ENCODE measurements around the gene JPH4.
"Not testable (repeated sequence)": the region's sequence is repeated elsewhere in the genome, so short reads cannot be mapped to it uniquely, and the experiment has no call there.

Gene JPH4

GRCh38 chr14:23578560-23579310 is at the start of gene JPH4:
TSS of gene JPH4 (minus strand) at chr14:23578790. CDS start at chr14:23577453, 1,337 bp downstream.
- DNase-seq, result no peak

DNA sequence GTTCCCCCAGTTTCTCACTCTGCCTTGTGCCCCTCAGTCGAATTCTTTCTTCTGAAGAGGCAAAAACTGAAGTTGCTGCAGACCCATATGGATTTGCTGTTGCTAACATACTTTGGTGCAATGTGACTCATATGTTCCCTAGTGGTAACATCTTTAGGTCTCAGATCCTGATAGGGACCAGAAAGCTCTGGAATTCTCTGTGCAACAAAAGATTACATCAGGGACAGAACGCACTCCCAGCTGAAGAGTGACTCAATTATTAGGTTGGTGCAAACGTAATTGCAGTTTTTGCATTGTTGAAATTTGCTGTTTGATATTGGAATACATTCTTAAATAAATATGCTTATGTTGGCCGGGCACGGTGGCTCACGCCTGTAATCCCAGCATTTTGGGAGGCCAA is 49.4 kb upstream of the JPH4 start:
- DNase-seq, result no peak

DNA sequence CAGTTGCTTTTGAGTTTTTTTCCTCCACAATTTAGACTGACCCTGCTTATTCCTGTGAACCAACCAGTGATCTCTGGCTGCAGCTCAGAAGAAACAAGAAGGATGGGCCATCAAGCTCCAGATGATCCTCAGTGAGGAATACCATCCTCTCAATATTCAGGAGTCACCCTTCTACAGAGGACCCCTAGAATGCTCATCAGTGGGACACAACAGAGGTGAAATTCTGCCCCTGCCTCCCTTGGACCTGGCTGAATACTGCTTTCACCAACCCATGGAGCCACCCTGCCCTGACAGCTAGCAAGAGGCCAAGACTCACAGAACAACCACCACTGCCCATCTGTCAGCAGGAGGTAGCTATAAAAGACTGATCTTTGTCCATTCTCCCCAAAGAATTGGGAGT is 48.4 kb upstream of the JPH4 start:
- no peak for DNase-seq

DNA sequence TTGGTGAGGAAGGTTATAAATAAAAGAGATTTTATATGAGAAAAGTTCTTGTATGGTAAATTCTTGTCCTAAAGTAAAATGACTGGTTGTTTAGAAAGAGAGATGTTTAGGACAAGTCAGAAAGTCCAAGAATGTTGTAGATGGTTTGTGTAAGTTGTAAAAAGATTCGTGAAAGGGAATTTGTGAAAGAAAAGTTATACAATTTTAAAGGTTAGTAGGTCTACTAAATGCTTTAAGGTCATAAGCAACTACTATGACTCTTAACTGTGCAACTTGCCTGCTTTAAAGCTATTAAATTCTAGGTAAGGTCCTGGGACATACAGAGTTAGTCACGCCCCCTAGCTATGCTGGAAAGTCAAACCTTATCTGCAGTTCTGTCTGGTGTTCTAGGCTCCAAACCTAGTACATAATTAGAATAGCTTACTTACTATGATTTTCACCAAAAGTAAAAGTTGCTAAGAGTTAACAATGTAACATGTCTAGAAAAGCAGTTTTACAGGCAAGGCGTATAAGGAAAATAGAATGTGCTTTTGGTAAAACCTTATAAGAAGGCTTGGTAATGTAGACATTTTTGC is 46.3 kb upstream of the JPH4 start:
- DNase-seq, result no peak

DNA sequence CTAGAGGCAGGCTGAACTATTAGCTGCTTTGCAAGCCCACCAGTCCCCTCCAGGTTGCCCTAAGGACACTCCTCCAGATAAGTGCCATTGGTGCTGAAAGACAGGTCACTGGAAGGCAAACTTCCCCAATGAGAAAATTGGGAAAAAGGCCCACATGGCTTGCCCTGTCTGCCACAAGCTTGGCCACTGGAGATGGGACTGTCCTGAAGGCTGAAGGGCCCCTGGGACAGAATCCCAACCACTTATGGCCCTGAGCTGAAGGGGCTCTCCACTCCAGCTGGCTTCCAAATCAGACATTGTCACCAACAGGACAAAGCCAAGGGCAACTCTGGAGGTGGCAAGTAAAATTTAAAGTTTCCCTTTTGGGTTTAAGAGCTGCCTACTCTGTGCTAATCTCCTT is 45.4 kb upstream of the JPH4 start:
- DNase-seq, result no peak

DNA sequence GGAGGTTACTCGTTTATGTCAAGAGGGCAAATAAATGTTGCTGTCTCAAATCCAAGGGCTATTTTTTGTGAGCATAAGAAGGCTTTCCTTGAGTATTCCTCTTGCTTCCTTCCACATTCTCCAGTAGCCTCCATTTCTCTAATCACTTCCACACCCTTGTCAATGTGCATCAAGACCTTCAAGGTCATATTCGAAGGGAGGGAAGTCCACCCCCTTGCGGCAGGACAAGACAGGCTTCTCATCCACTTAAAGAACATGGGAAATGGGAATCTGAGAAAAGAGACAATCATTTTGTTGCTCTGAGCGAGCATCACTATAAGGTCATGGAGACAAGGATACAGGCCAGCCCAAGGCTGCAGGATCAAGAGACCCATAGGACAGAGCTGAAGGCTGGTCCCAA is 44.4 kb upstream of the JPH4 start:
- DNase-seq, result no peak

DNA sequence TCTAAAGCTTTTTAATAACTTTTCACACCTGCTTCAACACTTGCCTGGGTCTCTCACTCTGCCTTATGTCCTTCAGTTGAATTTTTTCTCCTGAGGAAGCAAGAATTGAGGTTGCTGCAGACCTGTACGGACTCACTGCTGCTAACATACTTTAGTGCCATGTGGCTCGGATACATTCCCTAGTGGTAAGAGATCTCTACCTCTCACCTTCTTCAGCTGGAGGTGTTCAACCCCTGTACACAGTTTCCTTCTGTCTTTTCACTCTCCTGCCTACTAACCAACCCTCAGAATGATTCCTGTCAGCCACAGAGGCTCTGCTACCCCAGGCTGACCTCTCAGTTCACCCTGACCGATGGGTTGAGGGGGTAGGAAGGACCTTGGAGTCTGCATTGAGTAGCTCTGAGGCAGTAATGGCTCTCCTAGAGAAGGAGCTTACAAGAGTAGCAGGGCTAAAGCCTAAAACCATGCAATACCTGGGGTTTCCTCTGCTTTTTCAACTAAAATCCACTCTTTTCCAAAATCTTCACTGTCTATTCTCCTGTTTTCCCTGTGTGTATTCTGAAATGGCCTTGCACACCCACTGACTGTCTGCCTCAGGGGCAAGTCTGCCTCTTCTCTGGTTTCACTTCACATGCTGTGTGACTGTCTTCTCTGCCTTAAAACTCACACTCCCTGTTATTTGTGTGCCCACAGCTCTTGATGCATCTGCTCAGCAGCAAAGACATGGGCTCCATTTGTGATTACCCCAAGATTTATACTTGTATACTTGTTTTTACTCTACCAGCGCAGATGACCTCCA is 43.5 kb upstream of the JPH4 start:
- DNase-seq, result no peak

DNA sequence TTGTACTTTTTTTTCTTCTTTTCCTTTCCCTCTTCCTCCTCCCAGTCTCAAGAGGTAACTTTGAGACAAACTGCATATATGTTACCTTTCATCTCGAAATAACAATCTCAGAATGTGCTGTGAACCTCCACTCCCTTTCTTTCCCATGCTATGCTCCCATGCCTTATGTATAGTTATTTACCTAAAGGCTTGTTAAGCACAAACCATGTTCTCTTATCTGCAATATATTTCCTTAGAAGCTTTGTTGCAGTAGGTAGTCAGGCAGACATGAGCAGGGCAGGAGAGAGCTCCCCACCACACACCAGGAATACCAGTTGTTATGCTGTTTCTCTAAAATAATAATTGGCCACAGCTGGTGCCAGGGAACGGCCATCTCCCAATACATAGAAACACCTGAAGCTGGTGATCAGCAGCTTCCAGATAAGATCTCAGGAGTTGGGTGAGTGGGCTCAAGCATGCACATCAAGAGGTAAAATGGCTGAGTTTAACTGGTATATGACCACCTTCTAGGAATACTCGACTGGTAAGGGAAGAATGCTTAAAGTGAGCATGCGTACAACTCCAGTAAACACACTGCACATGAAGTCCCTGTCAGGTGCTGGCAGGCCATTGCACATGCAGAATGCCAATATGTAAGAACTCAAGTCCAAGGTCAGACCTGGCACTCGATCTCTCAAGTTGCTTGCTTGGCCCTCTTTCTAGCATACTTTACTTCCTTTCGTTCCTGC is 42.8 kb upstream of the JPH4 start:
- no peak for DNase-seq

DNA sequence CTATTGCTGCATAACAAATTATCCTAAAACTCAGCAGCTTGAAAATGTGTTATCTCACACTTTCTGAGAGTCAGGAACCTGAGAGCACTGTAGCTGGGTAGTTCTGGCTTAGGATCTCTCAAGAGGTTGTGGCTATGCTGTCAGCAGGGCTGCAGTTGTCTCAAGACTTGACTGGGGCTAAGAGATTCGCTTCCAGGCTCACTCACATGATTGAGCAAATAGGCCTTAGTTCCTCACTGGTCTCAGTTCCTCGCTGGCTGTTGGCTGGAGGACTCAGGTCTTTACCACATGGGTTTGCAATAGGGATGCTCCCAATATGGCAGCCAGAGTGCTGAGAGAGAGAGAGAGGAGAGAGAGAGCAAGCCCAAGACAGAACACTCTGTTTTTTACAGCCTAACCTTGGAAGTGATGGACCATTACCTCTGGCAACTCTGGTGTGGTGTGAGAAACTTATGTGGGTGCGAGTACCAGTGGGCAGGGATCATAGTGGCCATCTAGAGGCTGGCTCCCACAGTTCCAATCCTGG is 41.6 kb upstream of the JPH4 start:
- no peak for DNase-seq

DNA sequence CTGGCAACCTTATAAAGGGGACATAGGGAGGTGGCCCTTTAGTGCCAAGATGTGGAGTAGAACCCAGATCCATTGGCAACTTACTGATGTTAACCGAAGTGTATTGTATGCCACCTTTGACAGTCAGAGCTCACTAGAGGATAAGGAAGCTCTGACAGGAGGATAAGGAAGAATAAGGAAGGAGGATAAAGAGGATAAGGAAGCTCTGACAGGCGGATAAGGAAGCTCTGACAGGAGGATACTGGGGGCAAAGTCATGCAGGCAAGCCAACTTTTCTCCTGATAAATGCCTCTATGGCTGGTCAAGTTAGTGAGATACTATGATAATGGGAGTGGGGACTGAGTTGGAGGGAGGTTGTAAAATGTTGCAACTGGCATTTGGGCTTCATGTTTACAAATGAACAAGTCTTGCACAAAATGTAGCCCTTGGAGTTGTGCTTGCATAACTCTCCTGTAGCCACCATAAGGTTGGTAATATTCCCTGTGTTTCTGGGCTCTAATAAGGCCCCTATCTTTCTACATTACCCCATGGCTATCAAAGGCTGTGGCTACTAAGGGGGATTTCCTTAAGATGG is 39.9 kb upstream of the JPH4 start:
- DNase-seq, result no peak

GRCh38 chr14:23617539-23617938 is 38.9 kb upstream of the JPH4 start:
- no peak for DNase-seq

GRCh38 chr14:23615856-23616255 is 37.3 kb upstream of the JPH4 start:
- DNase-seq, result no peak

GRCh38 chr14:23614395-23614828 is 35.8 kb upstream of the JPH4 start:
- no peak for DNase-seq

- DNase-seq, result no peak
Measured at GRCh38 chr14:23613242-23614070, 34.9 kb upstream of the JPH4 start.

DNA sequence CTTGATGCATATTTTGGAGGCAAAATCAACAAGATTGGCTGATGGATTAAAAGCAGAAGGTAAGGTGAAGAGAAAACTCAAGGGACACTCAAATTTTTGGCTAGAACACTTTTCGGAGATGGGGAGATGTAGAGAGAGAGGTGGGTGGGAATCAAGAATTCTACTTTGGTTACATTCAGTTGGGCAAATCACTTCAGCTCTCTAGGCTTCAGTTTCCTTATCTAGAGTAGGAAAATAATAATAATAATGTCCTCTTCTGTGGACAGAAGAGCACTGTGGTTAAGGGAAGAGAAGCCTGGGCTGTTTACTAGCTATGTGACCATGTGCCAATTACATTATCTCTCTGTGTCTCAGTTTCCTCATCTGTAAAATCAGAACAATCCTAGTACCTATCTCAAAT is 34.2 kb upstream of the JPH4 start:
- DNase-seq, result no peak

GRCh38 chr14:23612354-23612732 is 33.8 kb upstream of the JPH4 start:
- DNase-seq, result no peak

DNA sequence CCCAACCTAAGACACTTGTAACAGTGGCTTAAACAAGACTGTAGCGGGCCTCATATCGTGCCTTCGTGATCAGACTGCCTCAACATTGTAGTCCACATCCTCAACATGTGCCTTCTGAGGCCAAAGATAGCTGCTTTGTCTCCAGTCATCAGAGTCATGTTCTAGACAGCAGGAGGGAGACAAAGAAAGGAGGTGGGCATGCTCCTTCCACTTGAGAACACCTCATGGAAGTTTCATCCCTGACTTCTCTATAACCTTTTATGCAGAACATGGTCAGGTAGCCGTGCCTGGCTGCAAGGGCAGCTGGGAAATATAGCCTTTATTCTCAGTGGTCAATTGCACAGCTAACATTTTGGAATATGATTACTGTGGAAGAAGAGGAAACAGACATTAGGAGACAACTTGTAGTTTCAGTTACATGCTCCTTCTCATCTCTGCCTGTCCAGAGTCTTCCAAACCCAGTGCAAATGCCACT is 32.3 kb upstream of the JPH4 start:
- DNase-seq, result peak in 1 of 2 experiments; percentile 16

DNA sequence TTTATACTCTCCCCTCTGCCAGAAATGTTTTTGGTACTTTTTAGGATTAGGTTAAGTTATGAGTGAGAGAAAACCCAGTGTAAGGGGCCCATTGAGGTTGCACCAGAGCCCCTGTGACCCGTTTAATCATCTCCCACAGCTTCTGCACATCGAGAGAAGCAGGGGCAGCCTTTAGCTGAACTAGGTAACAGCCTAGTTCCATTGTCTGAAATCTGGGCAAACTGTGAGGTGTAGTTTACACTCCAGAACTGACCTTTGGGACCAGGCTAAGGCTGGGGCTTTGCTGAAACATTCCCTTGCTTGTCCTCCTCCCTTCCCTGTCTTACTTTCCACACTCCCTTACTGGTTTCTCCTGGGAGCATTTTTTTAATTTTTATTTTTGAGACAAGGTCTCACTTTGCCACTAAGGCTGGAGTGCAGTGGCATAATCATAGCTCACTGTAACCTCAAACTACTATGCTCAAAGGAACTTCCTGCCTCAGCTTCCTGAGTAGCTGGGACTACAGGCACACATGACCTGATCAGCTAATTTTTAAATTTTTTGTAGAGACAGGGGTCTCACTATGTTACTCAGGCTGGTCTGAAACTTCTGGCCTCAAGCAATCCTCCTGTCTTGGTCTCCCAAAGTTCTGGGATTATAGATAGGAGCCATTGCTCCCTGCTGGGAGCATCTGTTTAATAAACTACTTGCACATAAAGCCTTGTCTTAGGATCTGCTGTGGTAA is 31.7 kb upstream of the JPH4 start:
- DNase-seq, result peak; percentile 56 to 65

GRCh38 chr14:23609411-23610089 is 31.0 kb upstream of the JPH4 start:
- DNase-seq, result not testable (repeated sequence)

DNA sequence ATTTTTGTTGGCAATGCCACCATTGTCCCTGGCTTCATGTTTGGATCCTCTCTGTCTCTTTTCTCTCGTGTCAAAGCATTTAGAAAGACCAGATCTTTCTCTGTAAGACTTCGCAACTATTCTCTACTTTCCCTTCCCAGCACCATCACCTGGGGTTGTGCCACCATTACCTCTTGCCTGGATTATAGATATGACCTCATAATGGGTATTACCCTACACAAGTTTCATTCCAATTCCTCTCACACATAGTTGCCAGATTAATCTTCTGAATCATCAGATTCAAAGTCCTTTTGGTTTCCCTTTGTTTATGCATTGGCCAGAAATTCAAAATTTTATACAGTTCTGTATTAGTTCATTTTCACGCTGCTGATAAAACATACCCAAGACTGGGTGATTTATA is 30.4 kb upstream of the JPH4 start:
- no peak for DNase-seq

Data from Kasumi-1 (cell line).